T-cell (primary cell): ENCODE data around the gene AGAP3. TPM values are rescaled to one million over a fixed set of nuclear protein-coding genes. Genes with fewer than 3 reads are reported as not detected.
A peak's percentile ranks its signal among the peaks of the same experiment; 100 is the strongest.

Experiments used
- ATAC-seq, 4 experiments: fragments of 200-7000 bp in 3 of 4; fragments of 150-1000 bp in 1 of 4; cut with Tn5 transposase; replicated peaks in 1 of 4; 1 replicate in 3 of 4; 2 replicates in 1 of 4; pipeline ENCODE4 v1.10.0; 2021; ENCODE audit warnings: moderate library complexity in 3 of 4, mild to moderate bottlenecking in 2 of 4, moderate number of reproducible peaks in 1 of 4
- CTCF ChIA-PET, 2 donors: fragments of 300-600 bp; sonication (Branson Sonifier 250); formaldehyde crosslinking; loops; one replicate each; lab custom pipeline; 2022; ENCODE audit warnings: antibody characterized with exemption in 2 of 2; lab: Charles Lee
- POLR2A ChIA-PET, 2 donors: fragments of 300-600 bp; sonication (Branson Sonifier 250); formaldehyde crosslinking; loops; one replicate each; lab custom pipeline; 2022; ENCODE audit warnings: antibody characterized with exemption in 2 of 2; lab: Charles Lee
- DNase-seq, 35 experiments: peaks; one replicate each; pipeline versions ENCODE4 v3.0.0 to v3.0.0-alpha.2; 2013 to 2023
- H3K27ac ChIP-seq: one replicate; pipeline ENCODE4 v1.5.1; 2013; ENCODE audit warnings: low read length
- H3K27me3 ChIP-seq, 2 experiments: replicated peaks in 1 of 2; 1 replicate in 1 of 2; 2 replicates in 1 of 2; pipeline versions ENCODE4 v1.6.1 to v1.7.0; 2013; ENCODE audit warnings: low read length in 1 of 2, mixed read lengths in 1 of 2; ENCODE audit not compliant: control insufficient read depth in 2 of 2, insufficient read depth in 2 of 2; ENCODE audit errors: extremely low read depth in 1 of 2
- H3K36me3 ChIP-seq, 2 donors: 1 replicate in 1 of 2; 2 replicates in 1 of 2; pipeline versions ENCODE4 v1.6.1 to v1.7.0; 2013; ENCODE audit warnings: low read length in 1 of 2; ENCODE audit not compliant: control insufficient read depth in 2 of 2, insufficient read depth in 1 of 2; ENCODE audit errors: extremely low read depth in 1 of 2
- H3K4me1 ChIP-seq, 2 experiments: 1 replicate in 1 of 2; 2 replicates in 1 of 2; pipeline versions ENCODE4 v1.6.1 to v1.7.0; 2013; ENCODE audit warnings: low read length in 2 of 2, mixed read lengths in 1 of 2; ENCODE audit not compliant: insufficient read depth in 2 of 2, control insufficient read depth in 1 of 2; ENCODE audit errors: extremely low read depth in 1 of 2
- H3K4me3 ChIP-seq, 2 donors: 1 replicate in 1 of 2; 2 replicates in 1 of 2; pipeline versions ENCODE4 v1.5.1 to v1.7.0; 2013; ENCODE audit warnings: mild to moderate bottlenecking in 2 of 2, low read length in 1 of 2, moderate library complexity in 1 of 2; ENCODE audit not compliant: control insufficient read depth in 1 of 2; ENCODE audit errors: extremely low read depth in 1 of 2
- H3K9me3 ChIP-seq: 2 replicates; pipeline ENCODE4 v1.7.0; 2013
- H3K27ac Mint-ChIP-seq, 2 donors: one replicate each; pipeline ENCODE4 v1.8.0; 2020 to 2021; ENCODE audit warnings: mild to moderate bottlenecking in 2 of 2, mixed read lengths in 2 of 2
- H3K27me3 Mint-ChIP-seq, 2 donors: one replicate each; pipeline ENCODE4 v1.8.0; 2021 to 2022; ENCODE audit warnings: mixed read lengths in 2 of 2
- H3K36me3 Mint-ChIP-seq: one replicate; pipeline ENCODE4 v1.8.0; 2021; ENCODE audit warnings: mixed read lengths
- H3K4me1 Mint-ChIP-seq, 3 donors: one replicate each; pipeline ENCODE4 v1.8.0; 2020 to 2022; ENCODE audit warnings: mixed read lengths in 3 of 3, mild to moderate bottlenecking in 1 of 3
- H3K4me3 Mint-ChIP-seq, 3 donors: one replicate each; pipeline ENCODE4 v1.8.0; 2020 to 2022; ENCODE audit warnings: mild to moderate bottlenecking in 3 of 3, mixed read lengths in 3 of 3, moderate library complexity in 3 of 3
- H3K9me3 Mint-ChIP-seq, 3 donors: one replicate each; pipeline ENCODE4 v1.8.0; 2020 to 2022; ENCODE audit warnings: mixed read lengths in 3 of 3
- WGBS: methylation state at CpG from one replicate; pipeline ENCODE4 v1.1.5; 2013; ENCODE audit warnings: missing lambda C conversion rate; ENCODE audit not compliant: insufficient coverage; 5-methylcytosine and 5-hydroxymethylcytosine counted together
- total RNA-seq, 35 experiments: library from RNA in 6 of 35; stranded (reverse) in 6 of 35; fragments of 120-200 nt in 1 of 35; gene quantifications; one replicate each; pipeline versions ENCODE4 v1.2.1 to v1.2.4 and lab custom pipeline; 2013 to 2026

AGAP3 gene
- total RNA-seq, 5 donors from 2014 or later (not counting 1 experiment from before 2014, with no cell fraction given): 28.2 to 67.3 (median 50.9) TPM

- Histone ChIP-seq H3K27me3 (peaks cover 24 to 62% of the 10 kb centered on the region in 2 experiments), H3K36me3 (no peaks in the 10 kb centered on the region), H3K9me3 (no peaks in the 10 kb centered on the region), H3K4me1 (peaks cover 3 to 21% of the 10 kb centered on the region in 2 experiments), H3K27ac (no peak overlapping the region), H3K4me3 (no peak overlapping the region)
- CTCF ChIA-PET: interaction anchor here in 1 of 2 donors (1.7 kb wide), 1 partner anchor 25 kb away, joined by 6 read pairs; no protein-coding TSS in a partner anchor
- Mint-ChIP-seq H3K9me3 (no peaks in the 10 kb centered on the region), H3K27ac (no peak overlapping the region), H3K4me3 (peak overlapping the region; percentile 66 to 80 (median 70)), H3K4me1 (peaks cover 14 to 19% (median 17%) of the 10 kb centered on the region in 3 donors), H3K36me3 (no peaks in the 10 kb centered on the region), H3K27me3 (peaks cover 40 to 52% of the 10 kb centered on the region in 2 donors)
- DNase-seq (no peak), ATAC-seq (no peak)
- WGBS: 47% methylated on average over 9 of the region's 10 CpGs
- POLR2A ChIA-PET: no interaction called here
Observed at GRCh38 chr7:151168787-151169162, 82.5 kb downstream of the AGAP3 start.

- Mint-ChIP-seq H3K36me3 (no peaks in the 10 kb centered on the region), H3K27me3 (peaks cover 48 to 62% of the 10 kb centered on the region in 2 donors), H3K4me1 (peaks cover 12 to 19% (median 12%) of the 10 kb centered on the region in 3 donors), H3K27ac (peak overlapping the region in 1 of 2 donors; percentile 37), H3K4me3 (no peak overlapping the region), H3K9me3 (no peaks in the 10 kb centered on the region)
- ChIA-PET POLR2A (interaction anchor here (0.7 kb wide), 2 partner anchors 61 to 72 kb away, joined by 3 read pairs; no protein-coding TSS in a partner anchor), CTCF (interaction anchor here (0.7 to 1.0 kb wide), 5 partner anchors 34 to 132 kb away, joined by 3 to 5 read pairs (median 3); no protein-coding TSS in a partner anchor)
- no peaks in the 10 kb centered on the region for H3K9me3 ChIP-seq
- WGBS: 25% methylated on average over 37 of the region's 42 CpGs
- H3K27me3 ChIP-seq: peaks cover 13 to 74% of the 10 kb centered on the region in 2 experiments
- no peak overlapping the region for H3K27ac ChIP-seq
- no peak overlapping the region for H3K4me3 ChIP-seq
- DNase-seq: peak; percentile 28 to 91 (median 71)
- peaks cover 0 to 18% of the 10 kb centered on the region in 2 experiments for H3K4me1 ChIP-seq
- H3K36me3 ChIP-seq: no peaks in the 10 kb centered on the region
- ATAC-seq: peak; percentile 71 to 88 (median 74)
Observed at GRCh38 chr7:151172273-151173141, 86.2 kb downstream of the AGAP3 start.

GRCh38 chr7:151173386-151174245 lies 87.3 kb downstream of the AGAP3 start:
- Mint-ChIP-seq H3K27me3 (peaks cover 47 to 58% of the 10 kb centered on the region in 2 donors), H3K4me1 (peaks cover 8 to 13% (median 9%) of the 10 kb centered on the region in 3 donors), H3K36me3 (no peaks in the 10 kb centered on the region), H3K27ac (no peak overlapping the region), H3K9me3 (no peaks in the 10 kb centered on the region), H3K4me3 (no peak overlapping the region)
- Histone ChIP-seq H3K4me3 (no peak overlapping the region), H3K36me3 (no peaks in the 10 kb centered on the region), H3K9me3 (no peaks in the 10 kb centered on the region), H3K27me3 (peaks cover 10 to 74% of the 10 kb centered on the region in 2 experiments), H3K4me1 (peaks cover 0 to 12% of the 10 kb centered on the region in 2 experiments), H3K27ac (no peak overlapping the region)
- ChIA-PET POLR2A (no interaction called here), CTCF (no interaction called here)
- DNase-seq (no peak), ATAC-seq (no peak)
- 85% methylated on average over 37 of the region's 43 CpGs for WGBS

GRCh38 chr7:151174246-151175046 lies 88.2 kb downstream of the AGAP3 start:
- DNase-seq (peak in 9 of 35 experiments; percentile 16 to 45 (median 30)), ATAC-seq (peak in 2 of 4 experiments; percentile 28 to 34)
- H3K36me3 ChIP-seq: no peaks in the 10 kb centered on the region
- ChIA-PET CTCF (interaction anchor here in 1 of 2 donors (1.0 kb wide), 1 partner anchor 53 kb away, joined by 3 read pairs; the partner anchor contains the start of gene ABCF2), POLR2A (no interaction called here)
- no peak overlapping the region for H3K4me3 Mint-ChIP-seq
- H3K27ac Mint-ChIP-seq: no peak overlapping the region
- H3K4me3 ChIP-seq: no peak overlapping the region
- peaks cover 7 to 10% (median 9%) of the 10 kb centered on the region in 3 donors for H3K4me1 Mint-ChIP-seq
- H3K4me1 ChIP-seq: peaks cover 0 to 12% of the 10 kb centered on the region in 2 experiments
- WGBS: 67% methylated on average over 75 of the region's 77 CpGs
- no peaks in the 10 kb centered on the region for H3K9me3 ChIP-seq
- no peaks in the 10 kb centered on the region for H3K9me3 Mint-ChIP-seq
- no peak overlapping the region for H3K27ac ChIP-seq
- H3K27me3 ChIP-seq: peaks cover 7 to 69% of the 10 kb centered on the region in 2 experiments
- H3K36me3 Mint-ChIP-seq: no peaks in the 10 kb centered on the region
- H3K27me3 Mint-ChIP-seq: peaks cover 42 to 52% of the 10 kb centered on the region in 2 donors

- H3K36me3 ChIP-seq: no peaks in the 10 kb centered on the region
- WGBS: 86% methylated on average over 14 of the region's 16 CpGs
- ChIA-PET POLR2A (no interaction called here), CTCF (interaction anchor here in 1 of 2 donors (1.0 kb wide), 1 partner anchor 52 kb away, joined by 3 read pairs; the partner anchor contains the start of gene ABCF2)
- peaks cover 2 to 71% of the 10 kb centered on the region in 2 experiments for H3K27me3 ChIP-seq
- ATAC-seq (no peak), DNase-seq (no peak)
- H3K36me3 Mint-ChIP-seq: no peaks in the 10 kb centered on the region
- no peak overlapping the region for H3K4me3 ChIP-seq
- no peaks in the 10 kb centered on the region for H3K9me3 ChIP-seq
- H3K4me3 Mint-ChIP-seq: no peak overlapping the region
- H3K27ac Mint-ChIP-seq: no peak overlapping the region
- peaks cover 35 to 50% of the 10 kb centered on the region in 2 donors for H3K27me3 Mint-ChIP-seq
- no peak overlapping the region for H3K27ac ChIP-seq
- H3K4me1 Mint-ChIP-seq: peaks cover 7 to 10% (median 9%) of the 10 kb centered on the region in 3 donors
- no peaks in the 10 kb centered on the region for H3K9me3 Mint-ChIP-seq
- peaks cover 0 to 12% of the 10 kb centered on the region in 2 experiments for H3K4me1 ChIP-seq
Observed at GRCh38 chr7:151175047-151175792, 88.9 kb downstream of the AGAP3 start.
